NCI-H82 treated with DMSO at 0.1 percent for 48 hours (cell line): ENCODE results near the gene ELOB.

Experiments used
- DNase-seq: peaks from one replicate; lab custom pipeline; 2025; ENCODE audit not compliant: unreplicated experiment; lab: John Stamatoyannopoulos, UW

ELOB gene

DNA sequence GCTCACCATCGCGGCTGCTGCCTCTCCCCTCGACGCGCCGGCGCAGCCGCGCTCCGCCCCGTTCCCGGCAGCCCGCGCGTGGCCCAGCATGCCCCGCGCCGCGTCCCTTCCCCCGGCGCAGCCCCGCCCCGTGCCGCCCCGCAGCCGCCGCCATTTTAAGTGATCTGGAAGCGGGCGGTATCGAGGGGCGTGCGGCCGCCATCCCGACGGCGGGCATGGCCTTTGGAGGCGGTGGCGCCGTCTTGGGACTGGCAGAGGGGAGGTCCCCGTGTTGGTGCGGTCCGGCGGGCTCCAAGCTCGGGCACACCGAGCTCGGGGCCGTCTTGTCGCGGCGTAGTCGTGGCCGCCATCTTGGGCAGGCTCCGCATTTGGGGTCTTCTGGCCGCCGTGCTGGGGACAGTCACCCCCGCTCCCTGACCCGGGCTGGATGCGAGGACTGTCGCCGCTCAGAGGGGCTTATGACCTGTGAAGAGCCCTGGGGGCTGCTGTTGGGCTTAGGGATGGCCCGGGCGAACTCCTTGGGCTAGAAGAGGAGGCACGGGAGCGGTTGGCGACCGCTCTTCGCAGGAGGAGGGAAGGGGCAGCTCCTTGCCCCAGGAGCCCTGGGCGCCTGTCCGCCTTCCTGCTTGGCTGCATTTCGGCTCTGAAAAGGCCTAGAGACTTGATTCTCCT is at the start of gene ELOB:
Gene ELOB (minus strand): TSS at position 50 of the 672 bp plus-strand sequence. CDS start 41 bp downstream, at position 9.
- peak; percentile 17 for DNase-seq

- no peak for DNase-seq
Measured at GRCh38 chr16:2825906-2826305, 48.8 kb upstream of the ELOB start.

GRCh38 chr16:2825049-2825742 is 48.1 kb upstream of the ELOB start:
- no peak for DNase-seq

DNA sequence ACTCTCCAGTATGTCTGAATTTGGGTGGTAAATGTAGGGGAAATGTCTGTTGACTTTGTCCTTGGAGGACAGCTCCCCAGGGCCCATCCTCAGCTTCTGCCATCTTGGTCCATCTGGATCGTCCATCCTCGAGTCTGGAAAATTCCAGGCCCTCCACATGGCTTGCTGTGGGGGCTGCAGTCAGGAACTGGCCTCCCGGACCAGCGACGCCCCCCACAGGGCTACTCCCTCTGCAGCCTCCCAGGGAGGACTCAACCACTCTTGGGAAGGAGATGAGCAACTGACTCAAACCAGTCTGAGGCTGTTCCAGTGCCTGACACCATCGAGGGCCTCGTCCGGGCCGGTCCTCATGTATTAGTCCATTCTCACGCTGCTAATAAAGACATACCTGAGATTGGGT is 47.5 kb upstream of the ELOB start:
- DNase-seq: no peak

GRCh38 chr16:2822496-2822895 is 45.4 kb upstream of the ELOB start:
- DNase-seq: no peak

- DNase-seq: no peak
Measured at GRCh38 chr16:2822158-2822495, 45.0 kb upstream of the ELOB start.

DNA sequence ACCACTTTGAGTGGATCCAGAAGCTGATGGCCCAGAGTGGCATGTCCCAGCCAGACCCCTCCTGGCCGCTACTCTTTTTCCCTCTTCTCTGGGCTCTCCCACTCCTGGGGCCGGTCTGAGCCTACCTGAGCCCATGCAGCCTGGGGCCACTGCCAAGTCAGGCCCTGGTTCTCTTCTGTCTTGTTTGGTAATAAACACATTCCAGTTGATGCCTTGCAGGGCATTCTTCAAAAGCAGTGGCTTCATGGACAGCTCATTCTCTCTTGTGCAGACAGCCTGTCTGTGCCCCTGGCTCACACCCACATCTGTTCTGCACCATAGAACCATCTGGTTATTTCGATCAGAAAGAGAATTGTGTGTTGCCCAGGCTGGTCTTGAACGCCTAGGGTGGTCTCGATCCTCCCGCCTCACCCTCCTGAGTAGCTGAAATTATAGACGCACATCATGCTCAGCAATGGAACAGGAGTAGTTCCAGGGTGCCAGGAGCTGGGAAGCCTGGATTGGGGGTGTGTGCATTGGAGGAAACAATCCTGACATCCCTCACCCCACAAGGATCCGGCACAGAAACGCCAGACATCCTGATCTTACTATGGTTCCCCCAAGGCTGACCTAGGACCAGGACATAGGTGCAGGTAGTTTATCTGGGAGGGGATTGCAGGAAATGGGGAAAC is 44.5 kb upstream of the ELOB start:
- DNase-seq: no peak

- no peak for DNase-seq
Measured at GRCh38 chr16:2820836-2821486, 43.9 kb upstream of the ELOB start.

DNA sequence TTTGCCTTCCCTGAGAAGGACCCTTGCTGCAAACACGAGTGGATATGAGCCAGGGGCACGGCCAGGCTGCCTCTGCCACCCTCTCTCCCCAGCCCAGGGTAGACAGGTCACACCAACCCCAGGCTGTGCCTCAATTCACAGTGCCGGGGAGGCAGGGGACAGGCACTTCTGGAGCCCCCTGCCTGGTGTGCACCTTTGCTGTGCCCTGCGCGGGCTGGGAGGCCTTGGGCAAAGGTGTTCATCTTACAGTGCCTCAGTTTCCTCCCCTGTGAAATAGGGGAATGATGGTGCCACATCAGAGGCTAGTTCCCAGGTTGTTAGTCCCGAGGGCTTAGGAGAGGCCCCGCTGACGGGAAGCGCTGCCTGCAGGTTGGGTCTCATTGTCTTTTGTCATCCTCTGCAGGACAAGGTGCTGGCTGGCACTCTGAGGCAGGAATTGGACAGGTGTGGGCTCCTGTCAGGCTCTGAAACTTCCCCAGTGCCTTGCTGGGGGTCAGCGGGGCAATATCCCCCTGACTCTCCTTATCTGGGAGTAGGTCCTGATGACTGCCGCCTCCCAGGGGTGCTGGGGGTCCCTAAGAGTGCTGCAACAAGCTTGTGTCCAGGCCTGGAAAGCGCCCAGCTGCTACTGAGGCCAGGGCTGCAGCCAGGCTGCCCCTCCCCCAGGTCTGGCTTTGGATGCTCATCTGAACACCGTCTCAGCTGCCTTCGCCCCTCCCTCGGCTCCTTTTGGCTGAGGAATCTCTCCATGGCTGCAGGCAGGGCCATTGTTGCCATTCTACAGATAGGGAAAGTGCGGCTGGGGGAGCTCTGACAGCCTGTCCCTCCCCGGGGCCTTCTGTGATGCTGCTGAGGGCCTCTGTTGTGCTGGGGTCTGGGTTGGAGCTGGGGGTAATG is 43.1 kb upstream of the ELOB start:
- DNase-seq: no peak

DNA sequence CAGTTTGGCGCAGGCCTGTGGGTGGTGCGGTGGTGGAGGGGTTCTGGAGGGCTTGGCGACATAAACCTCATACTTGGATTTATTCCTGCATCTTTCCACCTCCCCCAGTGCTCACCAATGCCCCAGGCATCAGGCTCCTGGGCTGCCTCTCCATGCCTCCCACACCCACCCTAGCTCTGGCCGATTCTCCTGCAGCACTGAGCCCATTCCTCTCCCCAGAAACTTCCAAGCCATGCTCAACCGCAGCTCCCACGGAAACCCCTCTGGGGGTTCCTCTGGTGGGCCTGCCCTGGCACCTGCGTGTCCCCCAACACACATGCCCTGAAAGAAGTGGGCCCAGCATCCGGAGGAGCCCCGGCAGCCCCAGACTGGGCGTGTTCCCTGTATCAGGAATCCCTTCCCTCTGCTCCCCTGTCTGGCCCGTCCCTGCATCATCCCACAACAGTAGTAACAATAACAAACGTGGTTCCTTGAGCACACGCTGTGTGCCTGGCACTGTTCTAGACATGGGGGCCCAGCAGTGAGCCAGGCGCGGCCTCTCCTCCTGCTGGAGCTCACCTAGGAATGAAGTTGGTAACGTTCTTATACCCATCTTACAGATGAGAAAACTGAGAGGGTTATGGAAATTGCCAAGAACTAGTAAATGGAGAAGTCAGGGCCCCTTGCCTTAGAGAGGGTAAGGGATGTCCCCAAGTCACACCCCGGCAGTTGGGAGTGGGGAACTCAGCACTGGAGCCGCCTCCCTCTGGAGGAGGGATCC is 42.3 kb upstream of the ELOB start:
- DNase-seq: no peak

- no peak for DNase-seq
Measured at GRCh38 chr16:2818272-2818876, 41.3 kb upstream of the ELOB start.

DNA sequence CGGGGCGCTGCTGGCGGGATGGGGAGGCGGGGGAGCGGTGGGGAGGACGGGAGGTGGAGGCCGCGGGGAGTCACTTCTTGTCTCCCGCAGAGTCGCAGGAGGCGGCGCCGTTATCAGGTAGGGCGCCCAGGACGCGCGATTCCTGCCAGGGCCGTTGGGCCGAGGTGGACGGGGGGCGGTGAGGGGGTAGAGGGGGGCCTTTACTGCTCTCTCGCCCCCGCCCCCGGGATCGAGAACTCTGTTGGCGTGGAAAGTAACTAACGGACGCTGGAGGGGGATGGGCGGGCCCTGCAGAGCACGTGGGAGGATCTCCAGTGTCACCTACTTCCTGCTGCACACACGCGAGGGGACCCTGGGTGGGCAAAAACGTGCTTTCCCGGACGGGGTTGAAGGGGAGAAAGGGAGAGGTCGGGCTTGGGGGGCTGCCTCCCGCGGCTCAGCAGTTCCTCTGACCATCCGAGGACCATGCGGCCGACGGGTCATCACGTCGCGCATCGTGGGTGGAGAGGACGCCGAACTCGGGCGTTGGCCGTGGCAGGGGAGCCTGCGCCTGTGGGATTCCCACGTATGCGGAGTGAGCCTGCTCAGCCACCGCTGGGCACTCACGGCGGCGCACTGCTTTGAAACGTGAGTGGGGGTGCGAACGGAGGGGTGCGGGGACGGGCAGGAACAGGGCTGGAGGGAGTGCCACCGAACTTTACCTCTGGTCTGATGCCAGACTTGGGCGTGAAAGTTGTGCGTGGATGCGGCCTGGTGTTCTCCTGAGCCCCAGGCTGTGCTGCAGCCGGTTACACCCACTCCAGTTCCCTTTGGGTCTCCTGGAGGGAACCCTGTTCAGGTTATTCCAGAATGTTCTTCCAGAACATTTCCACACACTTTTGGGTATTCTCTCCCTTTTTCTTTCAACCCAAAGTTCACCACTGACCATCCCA is 40.5 kb upstream of the ELOB start:
- DNase-seq: no peak

GRCh38 chr16:2816751-2817339 is 39.8 kb upstream of the ELOB start, which contains the start of gene PRSS21:
PRSS21 (plus strand) TSS chr16:2817237; CDS start chr16:2817269, 32 bp downstream.
- DNase-seq: no peak

GRCh38 chr16:2815299-2815771 is 38.3 kb upstream of the ELOB start:
- DNase-seq: no peak

- DNase-seq: no peak
Measured at GRCh38 chr16:2814551-2815298, 37.6 kb upstream of the ELOB start.

GRCh38 chr16:2813771-2814221 is 36.7 kb upstream of the ELOB start:
- no peak for DNase-seq
